Retinal pigment epithelial cell (primary cell): Measurements from ENCODE around the gene RBM12.

Experiments used
- DNase-seq: peaks from one replicate; pipeline ENCODE4 v3.0.0-alpha.2; 2010; ENCODE audit warnings: low read depth
- H3K4me3 ChIP-seq: 2 replicates; pipeline ENCODE4 v1.5.1; 2011; ENCODE audit warnings: mild to moderate bottlenecking, low read length, control low read depth, moderate library complexity
- CTCF ChIP-seq: conservative IDR thresholded peaks from 2 replicates; pipeline ENCODE4 v1.5.1; 2011; ENCODE audit warnings: low read depth, low read length, control low read depth, inconsistent platforms

Gene RBM12

GRCh38 chr20:35627121-35627520 lies 37.6 kb downstream of the RBM12 start:
- no peak for DNase-seq
- no peak overlapping the region for H3K4me3 ChIP-seq
- TF ChIP-seq CTCF = no peak

GRCh38 chr20:35626386-35627001 lies 38.2 kb downstream of the RBM12 start:
- DNase-seq = no peak
- H3K4me3 ChIP-seq = no peak overlapping the region
- TF ChIP-seq CTCF = no peak

- no peak for DNase-seq
- no peak overlapping the region for H3K4me3 ChIP-seq
- TF ChIP-seq CTCF = no peak
These were observed 38.9 kb downstream of the RBM12 start for GRCh38 chr20:35625584-35626385.

GRCh38 chr20:35621560-35621946 lies 43.1 kb downstream of the RBM12 start:
- DNase-seq = no peak
- H3K4me3 ChIP-seq = no peak overlapping the region
- peak; percentile 0 for TF ChIP-seq CTCF

GRCh38 chr20:35620818-35621559 lies 43.7 kb downstream of the RBM12 start:
- no peak for DNase-seq
- H3K4me3 ChIP-seq = no peak overlapping the region
- TF ChIP-seq CTCF = no peak

GRCh38 chr20:35619196-35620095 lies 45.3 kb downstream of the RBM12 start:
- peak overlapping the region; percentile 71 for H3K4me3 ChIP-seq
- DNase-seq = peak; percentile 43
- peak; percentile 62 for TF ChIP-seq CTCF
